OCI-LY3 (cell line): ENCODE data around the gene RDH5.

Experiments
- H2AFZ ChIP-seq: fragments of 200-600, 300-600 bp; shearing (Covaris generic); 2 replicates; pipeline ENCODE4 v1.6.0; 2014; ENCODE audit warnings: antibody characterized with exemption, low read depth, low read length
- H3K27ac ChIP-seq: fragments of 200-600, 300-600 bp; sonication (generic); 2 replicates; pipeline ENCODE4 v1.5.1; 2014; ENCODE audit warnings: mild to moderate bottlenecking, low read length, moderate library complexity, mixed read lengths
- H3K27me3 ChIP-seq: fragments of 200-600, 300-600 bp; sonication (generic); 2 replicates; pipeline ENCODE4 v1.6.1; 2014; ENCODE audit warnings: low read depth, low read length, mixed read lengths
- H3K36me3 ChIP-seq: fragments of 200-600, 300-600 bp; sonication (generic); replicated peaks from 2 replicates; pipeline ENCODE3; 2014; ENCODE audit warnings: low read depth, low read length, mixed read lengths
- H3K4me1 ChIP-seq: fragments of 300-600, 200-600 bp; sonication (generic); 2 replicates; pipeline ENCODE4 v1.6.1; 2014; ENCODE audit warnings: low read length, mixed read lengths
- H3K4me2 ChIP-seq: fragments of 200-600, 300-600 bp; sonication (generic); 2 replicates; pipeline ENCODE4 v1.6.1; 2014; ENCODE audit warnings: low read length, mixed read lengths
- H3K4me3 ChIP-seq: fragments of 300-600, 200-600 bp; sonication (generic); 2 replicates; pipeline ENCODE4 v1.5.1; 2014; ENCODE audit warnings: antibody characterized with exemption, mild to moderate bottlenecking, low read length, moderate library complexity
- H3K79me2 ChIP-seq: fragments of 300-600, 200-600 bp; shearing (Covaris generic); 2 replicates; pipeline ENCODE4 v1.6.1; 2014; ENCODE audit warnings: mild to moderate bottlenecking, low read length, mixed read lengths
- H3K9ac ChIP-seq: fragments of 300-600, 200-600 bp; shearing (Covaris generic); 2 replicates; pipeline ENCODE4 v1.6.0; 2014; ENCODE audit warnings: mild to moderate bottlenecking, low read length, moderate library complexity
- H3K9me3 ChIP-seq: fragments of 200-600, 300-600 bp; shearing (Covaris generic); 2 replicates; pipeline ENCODE4 v1.6.1; 2014; ENCODE audit warnings: low read length, mixed read lengths; ENCODE audit not compliant: insufficient read depth
- H4K20me1 ChIP-seq: fragments of 200-600, 300-600 bp; sonication (generic); 2 replicates; pipeline ENCODE4 v1.6.1; 2016; ENCODE audit warnings: low read length, mixed read lengths; ENCODE audit not compliant: insufficient read depth
- EZH2phosphoT487 ChIP-seq: fragments of 200-600 bp; shearing (Covaris generic); IDR thresholded peaks from 2 replicates; pipeline ENCODE4 v1.6.1; 2018; ENCODE audit warnings: antibody characterized with exemption, mixed run types, low read depth
- TF ChIP-seq, protein P1 (sequence below): fragments of 200-600, 300-600 bp; sonication (generic); IDR thresholded peaks from 2 replicates; pipeline ENCODE4 v1.5.1; 2014; ENCODE audit warnings: antibody characterized with exemption, low read length, low read depth

RDH5 gene

DNA sequence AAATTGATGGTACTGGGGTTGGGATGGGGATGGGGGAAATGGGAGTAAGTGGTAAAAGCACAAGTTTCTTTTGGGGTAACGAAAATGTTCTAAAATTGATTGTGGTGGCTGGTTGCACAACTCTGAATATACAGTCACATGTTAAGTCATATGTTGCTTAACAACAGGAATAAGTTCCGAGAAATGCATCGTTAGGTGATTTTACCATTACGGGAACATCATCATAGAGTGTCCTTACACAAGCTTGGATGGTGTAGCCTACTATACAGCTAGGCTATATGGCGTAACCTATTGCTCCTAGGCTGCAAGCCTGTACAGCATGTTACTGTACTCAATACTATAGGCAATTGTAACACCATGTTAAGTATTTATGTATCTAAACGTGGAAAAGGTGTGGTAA is 43.5 kb upstream of the RDH5 start:
- H3K27ac ChIP-seq, result no peak overlapping the region
- H3K9me3 ChIP-seq, result no peaks in the 10 kb centered on the region
- no peak overlapping the region for H3K4me3 ChIP-seq
- H3K27me3 ChIP-seq, result peaks cover 3% of the 10 kb centered on the region; the same call in 1 of the 2 replicates
- no peak overlapping the region for H3K4me2 ChIP-seq
- no peaks in the 10 kb centered on the region for H3K36me3 ChIP-seq
- no peaks in the 10 kb centered on the region for H4K20me1 ChIP-seq
- H3K4me1 ChIP-seq, result peaks cover 16% of the 10 kb centered on the region
- no peak overlapping the region for H3K9ac ChIP-seq
- H3K79me2 ChIP-seq, result no peaks in the 10 kb centered on the region
- TF ChIP-seq EZH2phosphoT487, result no peak
- TF ChIP-seq, protein P1, sequence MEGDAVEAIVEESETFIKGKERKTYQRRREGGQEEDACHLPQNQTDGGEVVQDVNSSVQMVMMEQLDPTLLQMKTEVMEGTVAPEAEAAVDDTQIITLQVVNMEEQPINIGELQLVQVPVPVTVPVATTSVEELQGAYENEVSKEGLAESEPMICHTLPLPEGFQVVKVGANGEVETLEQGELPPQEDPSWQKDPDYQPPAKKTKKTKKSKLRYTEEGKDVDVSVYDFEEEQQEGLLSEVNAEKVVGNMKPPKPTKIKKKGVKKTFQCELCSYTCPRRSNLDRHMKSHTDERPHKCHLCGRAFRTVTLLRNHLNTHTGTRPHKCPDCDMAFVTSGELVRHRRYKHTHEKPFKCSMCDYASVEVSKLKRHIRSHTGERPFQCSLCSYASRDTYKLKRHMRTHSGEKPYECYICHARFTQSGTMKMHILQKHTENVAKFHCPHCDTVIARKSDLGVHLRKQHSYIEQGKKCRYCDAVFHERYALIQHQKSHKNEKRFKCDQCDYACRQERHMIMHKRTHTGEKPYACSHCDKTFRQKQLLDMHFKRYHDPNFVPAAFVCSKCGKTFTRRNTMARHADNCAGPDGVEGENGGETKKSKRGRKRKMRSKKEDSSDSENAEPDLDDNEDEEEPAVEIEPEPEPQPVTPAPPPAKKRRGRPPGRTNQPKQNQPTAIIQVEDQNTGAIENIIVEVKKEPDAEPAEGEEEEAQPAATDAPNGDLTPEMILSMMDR, result no peak
- no peak overlapping the region for H2AFZ ChIP-seq

DNA sequence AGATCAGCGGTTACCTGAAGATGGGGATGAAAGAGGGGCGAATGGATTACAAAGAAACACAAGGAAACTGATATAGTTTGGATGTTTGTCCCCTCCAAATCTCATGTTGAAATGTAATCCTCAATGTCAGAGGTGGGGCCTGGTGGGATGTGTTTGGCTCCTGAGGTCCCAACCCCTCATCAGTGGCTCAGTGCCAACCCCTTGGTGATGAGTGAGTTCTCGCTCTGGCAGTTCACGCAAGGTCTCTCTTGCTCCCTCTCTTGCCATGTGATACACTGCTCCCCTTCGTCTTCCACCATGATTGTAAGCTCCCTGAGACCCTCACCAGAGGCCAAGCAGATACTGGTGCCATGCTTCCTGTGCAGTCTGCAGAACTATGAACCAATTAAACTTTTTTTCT is 40.5 kb upstream of the RDH5 start:
- Histone ChIP-seq H3K79me2 (no peaks in the 10 kb centered on the region), H3K36me3 (no peaks in the 10 kb centered on the region), H3K4me2 (no peak overlapping the region), H3K27ac (no peak overlapping the region), H3K4me3 (no peak overlapping the region), H3K27me3 (peaks cover 5% of the 10 kb centered on the region; the same call in 1 of the 2 replicates), H2AFZ (no peak overlapping the region), H3K4me1 (peaks cover 11% of the 10 kb centered on the region), H4K20me1 (no peaks in the 10 kb centered on the region), H3K9ac (no peak overlapping the region), H3K9me3 (no peaks in the 10 kb centered on the region)
- TF ChIP-seq, protein P1, result no peak
- TF ChIP-seq EZH2phosphoT487, result no peak

DNA sequence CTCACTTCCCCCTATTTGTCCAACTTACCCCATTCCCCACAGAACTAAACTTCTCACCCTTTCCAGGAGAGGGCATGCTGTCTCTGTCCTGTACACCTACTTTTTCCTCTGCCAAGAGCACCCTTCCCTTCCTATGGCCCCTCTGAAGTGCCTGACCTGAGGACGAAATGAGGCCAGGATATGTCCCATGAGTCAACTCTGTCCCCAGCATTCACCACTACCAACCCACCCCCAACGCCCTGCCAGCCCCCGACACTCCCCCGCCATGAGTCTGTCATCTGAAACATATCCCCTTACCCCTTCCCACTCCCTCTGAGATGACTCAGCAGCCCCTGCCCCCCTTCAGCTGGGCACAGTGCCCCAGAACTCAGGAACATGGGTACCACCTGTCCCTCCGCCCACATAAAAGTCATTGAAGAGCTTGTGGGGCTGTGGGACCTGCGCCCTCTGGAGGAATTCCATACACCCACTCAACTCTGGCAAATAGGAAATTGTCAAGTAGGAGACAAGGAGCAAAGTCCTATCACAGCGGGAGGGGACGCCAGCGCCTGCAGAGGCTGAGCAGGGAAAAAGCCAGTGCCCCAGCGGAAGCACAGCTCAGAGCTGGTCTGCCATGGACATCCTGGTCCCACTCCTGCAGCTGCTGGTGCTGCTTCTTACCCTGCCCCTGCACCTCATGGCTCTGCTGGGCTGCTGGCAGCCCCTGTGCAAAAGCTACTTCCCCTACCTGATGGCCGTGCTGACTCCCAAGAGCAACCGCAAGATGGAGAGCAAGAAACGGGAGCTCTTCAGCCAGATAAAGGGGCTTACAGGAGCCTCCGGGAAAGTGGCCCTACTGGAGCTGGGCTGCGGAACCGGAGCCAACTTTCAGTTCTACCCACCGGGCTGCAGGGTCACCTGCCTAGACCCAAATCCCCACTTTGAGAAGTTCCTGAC is 38.8 kb upstream of the RDH5 start:
- Histone ChIP-seq H3K9me3 (no peaks in the 10 kb centered on the region), H3K9ac (peak overlapping the region; percentile 37), H3K36me3 (no peaks in the 10 kb centered on the region), H3K79me2 (no peaks in the 10 kb centered on the region), H3K4me1 (peaks cover 11% of the 10 kb centered on the region), H4K20me1 (no peaks in the 10 kb centered on the region), H3K27ac (no peak overlapping the region), H3K27me3 (peaks cover 3% of the 10 kb centered on the region; the same call in 1 of the 2 replicates), H3K4me2 (peak overlapping the region; percentile 89), H3K4me3 (peak overlapping the region; percentile 73), H2AFZ (peak overlapping the region; percentile 92)
- TF ChIP-seq, protein P1, result peak; percentile 49
- TF ChIP-seq EZH2phosphoT487, result no peak

DNA sequence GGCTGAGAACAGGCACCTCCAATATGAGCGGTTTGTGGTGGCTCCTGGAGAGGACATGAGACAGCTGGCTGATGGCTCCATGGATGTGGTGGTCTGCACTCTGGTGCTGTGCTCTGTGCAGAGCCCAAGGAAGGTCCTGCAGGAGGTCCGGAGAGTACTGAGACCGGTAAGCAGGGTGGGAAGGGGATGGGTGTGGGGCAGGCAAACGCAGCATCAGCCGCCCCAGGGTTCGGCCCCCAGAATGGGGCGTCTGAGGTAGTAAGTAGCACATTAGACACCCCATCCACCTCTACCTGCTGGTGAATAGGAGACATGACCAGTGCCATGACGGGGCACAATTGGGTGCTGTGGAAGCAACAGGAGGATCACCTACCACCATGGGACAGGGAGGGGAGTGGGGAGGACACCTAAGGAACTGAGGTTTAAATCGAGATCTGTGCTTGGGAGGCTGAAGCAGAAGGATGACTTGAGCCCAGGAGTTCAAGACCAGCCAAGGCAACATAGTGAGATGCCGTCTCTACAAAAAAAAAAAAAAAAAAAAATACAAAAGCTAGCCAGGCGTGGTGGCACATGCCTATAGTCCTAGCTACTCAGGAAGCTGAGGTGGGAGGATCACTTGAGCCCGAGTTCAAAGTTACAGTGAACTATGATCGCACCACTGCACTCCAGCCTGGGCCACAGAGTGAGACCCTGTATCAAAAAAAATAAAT is 38.0 kb upstream of the RDH5 start:
- Histone ChIP-seq H3K27me3 (peaks cover 3% of the 10 kb centered on the region; the same call in 1 of the 2 replicates), H3K4me1 (peaks cover 11% of the 10 kb centered on the region), H3K79me2 (no peaks in the 10 kb centered on the region), H2AFZ (peak overlapping the region; percentile 92), H3K9me3 (no peaks in the 10 kb centered on the region), H4K20me1 (no peaks in the 10 kb centered on the region), H3K36me3 (no peaks in the 10 kb centered on the region), H3K4me3 (peak overlapping the region; percentile 73), H3K27ac (no peak overlapping the region), H3K9ac (peak overlapping the region; percentile 37), H3K4me2 (peak overlapping the region; percentile 89)
- TF ChIP-seq, protein P1, result no peak
